Fibroblast of skin of left biceps (primary cell): ENCODE results near the gene LTB4R.
"Not testable (repeated sequence)": the region's sequence is repeated elsewhere in the genome, so short reads cannot be mapped to it uniquely, and the experiment has no call there.

ENCODE experiments used
- DNase-seq, 2 experiments: peaks; one replicate each; pipeline ENCODE4 v3.0.0-alpha.2; 2013; ENCODE audit warnings: low read depth in 2 of 2

The LTB4R gene

GRCh38 chr14:24323341-24323740 is 12.0 kb downstream of the LTB4R start:
- no peak for DNase-seq

DNA sequence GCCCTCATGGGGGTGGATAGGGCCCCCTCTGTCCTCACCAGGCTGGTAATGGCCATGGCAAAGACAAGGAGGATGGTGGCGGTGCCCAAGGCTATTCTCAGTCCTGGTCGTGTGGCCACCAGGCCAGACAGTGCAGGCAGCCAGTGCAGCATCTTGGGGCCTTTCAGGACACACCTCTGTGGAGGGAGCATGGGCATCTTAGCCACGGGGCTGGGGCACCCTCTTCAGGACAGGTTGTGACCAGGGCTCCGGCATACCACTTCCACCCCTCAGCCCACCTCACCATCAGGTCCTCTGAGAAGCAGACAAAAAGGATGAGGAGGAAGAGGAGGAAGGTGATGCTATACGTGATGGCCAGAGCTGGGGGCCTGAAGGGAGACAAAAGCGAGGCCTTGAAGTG is 12.7 kb downstream of the LTB4R start:
- no peak for DNase-seq

GRCh38 chr14:24325041-24325530 is 13.8 kb downstream of the LTB4R start:
- no peak for DNase-seq

DNA sequence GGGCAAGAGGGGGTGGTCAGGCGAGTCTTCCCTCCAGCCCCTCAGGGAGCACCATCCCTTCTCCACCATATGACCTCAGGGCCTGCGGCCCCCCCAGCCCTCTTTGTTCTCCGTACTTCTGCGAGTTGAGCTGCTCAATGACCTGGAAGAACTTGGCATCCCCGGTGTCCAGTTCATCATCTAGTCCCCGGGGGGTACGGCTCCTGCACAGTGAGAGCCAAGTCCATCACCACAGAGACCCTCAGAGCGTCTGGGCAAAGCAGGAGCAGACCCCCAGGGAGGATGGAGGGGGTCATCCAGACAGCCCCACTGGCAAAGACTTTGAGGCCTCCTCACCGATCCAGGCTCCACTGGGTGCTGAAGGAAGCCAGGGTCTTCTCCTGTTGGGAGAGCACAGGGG is 14.7 kb downstream of the LTB4R start:
- DNase-seq = no peak

GRCh38 chr14:24327303-24327702 is 16.0 kb downstream of the LTB4R start:
- DNase-seq = no peak

DNA sequence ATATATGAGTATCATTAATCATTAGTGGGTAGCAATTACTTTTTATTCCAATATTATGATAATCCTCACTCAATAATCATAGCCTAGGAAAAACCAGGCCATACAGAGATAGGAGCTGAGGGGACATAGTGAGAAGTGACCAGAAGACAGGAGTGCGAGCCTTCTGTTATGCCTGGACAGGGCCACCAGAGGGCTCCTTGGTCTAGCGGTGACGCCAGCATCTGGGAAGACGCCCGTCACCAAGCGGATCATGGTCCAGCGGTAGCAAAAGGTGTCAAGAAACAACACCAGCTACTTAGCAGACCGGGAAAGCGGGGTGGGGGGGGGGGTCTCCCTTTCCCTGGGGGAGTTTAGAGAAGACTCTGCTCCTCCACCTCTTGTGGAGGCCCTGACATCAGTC is 16.6 kb downstream of the LTB4R start:
- not testable (repeated sequence) for DNase-seq

DNA sequence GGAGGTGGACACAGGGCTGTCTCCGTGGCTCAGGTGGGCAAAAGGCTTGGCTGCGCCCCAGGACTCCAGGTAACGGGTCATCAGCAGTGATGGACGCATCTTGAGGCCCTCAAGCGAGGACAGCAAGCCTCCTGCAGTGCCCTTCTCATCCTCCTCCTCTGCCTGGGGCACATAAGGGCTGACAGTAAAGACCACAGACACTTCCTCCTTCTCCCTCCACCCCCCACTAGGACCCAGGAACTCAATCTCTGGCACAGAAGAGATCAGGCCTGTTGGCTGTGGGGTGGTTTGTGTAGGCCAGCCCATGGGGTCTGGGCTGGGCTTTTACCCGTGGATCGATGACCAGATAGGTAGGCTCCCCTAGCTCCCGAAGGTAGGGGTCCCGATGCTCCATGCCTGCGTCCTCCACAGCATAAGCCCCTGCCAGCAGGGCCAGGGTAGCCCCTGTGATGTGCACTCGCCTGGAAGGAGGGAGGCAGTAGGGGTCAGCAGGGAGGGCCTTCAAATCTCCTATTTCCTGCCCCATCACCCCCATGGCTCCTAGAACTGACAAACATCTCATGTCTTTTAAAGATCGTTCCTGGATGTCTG is 17.9 kb downstream of the LTB4R start:
- DNase-seq = no peak

GRCh38 chr14:24329736-24330135 is 18.4 kb downstream of the LTB4R start:
- DNase-seq = no peak

DNA sequence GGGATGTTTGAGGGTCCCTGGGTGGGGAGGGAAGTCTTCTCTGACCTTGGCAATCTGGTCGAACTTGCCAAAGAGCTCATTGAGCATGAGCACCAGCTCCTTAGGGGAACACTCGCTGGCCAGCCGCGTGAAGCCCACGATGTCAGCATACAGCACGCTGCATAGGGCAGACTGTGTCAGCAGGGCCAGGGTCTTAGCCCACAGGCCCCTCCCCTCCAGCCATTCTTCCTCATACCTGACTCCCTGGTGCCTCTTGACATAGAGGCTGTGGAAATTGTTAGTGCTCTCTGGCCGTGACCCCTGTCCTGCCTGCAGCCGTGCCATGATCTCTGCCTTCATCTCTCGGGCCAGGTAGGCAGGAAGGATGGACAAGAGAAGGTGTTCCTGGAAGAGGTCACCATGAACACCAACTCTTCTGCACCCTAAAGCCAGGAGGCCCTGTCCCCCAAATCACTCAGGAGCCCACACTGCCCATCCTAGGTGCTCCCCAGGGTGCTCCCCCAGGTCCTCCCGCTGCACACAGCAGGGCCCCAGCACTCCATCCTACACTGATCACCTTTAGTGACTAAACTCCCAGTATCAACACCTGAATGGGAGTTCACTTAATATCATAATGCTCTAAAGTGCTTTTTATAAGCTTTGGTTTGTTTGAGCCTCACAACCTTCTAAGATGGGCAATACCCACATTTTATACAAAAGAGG is 19.8 kb downstream of the LTB4R start:
- DNase-seq = no peak

DNA sequence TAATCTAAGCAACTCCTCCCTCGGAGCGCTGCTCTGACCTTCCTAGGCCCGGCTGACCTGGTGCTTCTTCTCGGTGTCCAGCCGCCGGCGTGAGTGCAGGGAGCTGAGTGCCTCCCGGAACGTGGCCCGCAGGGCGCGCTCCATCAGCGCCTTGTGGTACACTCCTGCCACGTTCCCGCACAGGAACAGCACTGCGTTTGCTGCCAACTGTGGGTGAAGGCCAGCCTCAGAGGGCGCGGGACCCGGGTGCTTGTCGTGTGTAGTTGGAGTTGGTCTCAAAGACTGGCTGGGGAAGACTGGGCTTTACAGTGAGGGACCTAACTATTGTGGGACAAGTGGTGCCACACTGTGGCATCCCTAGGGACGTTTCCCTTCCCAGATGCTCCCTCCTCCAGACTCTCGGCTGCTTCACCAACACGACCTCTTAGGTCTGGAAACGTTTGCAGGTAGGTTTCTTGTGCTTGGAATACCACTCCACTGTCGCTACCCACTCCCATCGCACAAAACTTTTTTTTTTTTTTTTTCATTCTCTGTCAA is 20.5 kb downstream of the LTB4R start:
- DNase-seq = no peak

- DNase-seq = no peak
These were observed 21.1 kb downstream of the LTB4R start for GRCh38 chr14:24332268-24332993.

GRCh38 chr14:24334431-24335291 is 23.4 kb downstream of the LTB4R start, which contains the start of gene ADCY4:
ADCY4 (minus strand) TSS chr14:24335071; CDS start chr14:24334652, 419 bp downstream.
- DNase-seq = no peak

DNA sequence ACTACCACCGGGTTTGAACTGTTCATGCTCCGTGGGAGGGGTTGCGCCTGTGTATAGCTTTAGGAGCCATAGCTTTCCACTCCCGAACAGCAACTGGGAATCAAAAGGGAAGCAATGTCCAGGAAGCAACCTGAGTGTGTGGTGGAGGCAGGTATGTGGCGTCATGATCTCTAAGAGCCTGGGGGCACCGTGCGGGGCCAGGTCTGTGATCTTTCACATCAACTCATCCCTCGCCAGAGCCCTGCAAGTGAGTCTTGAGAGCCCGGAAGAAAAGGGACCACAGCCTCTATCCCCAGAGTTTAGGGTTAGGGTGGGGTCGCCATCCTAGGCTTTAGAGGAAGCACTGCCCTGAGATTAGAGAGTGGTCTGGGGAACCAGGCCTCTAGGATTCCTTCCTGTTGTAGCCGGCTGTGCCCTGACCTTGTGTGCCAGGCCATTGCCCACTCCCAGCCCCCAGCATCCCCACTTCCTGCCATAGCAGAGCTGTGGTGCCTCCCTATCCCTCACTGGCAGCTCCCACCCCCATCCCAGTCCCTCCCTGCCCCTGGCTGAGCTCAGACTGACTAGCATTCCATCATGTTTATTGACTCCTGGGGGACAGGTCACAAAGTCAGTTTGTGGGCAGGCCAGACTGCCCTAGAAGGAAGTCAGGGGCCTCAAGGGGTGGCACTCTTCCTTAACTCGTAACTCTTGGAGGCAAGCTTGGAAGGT is 24.3 kb downstream of the LTB4R start:
- no peak for DNase-seq

GRCh38 chr14:24337144-24337823 is 26.0 kb downstream of the LTB4R start:
- DNase-seq = no peak

- DNase-seq = no peak
These were observed 26.5 kb downstream of the LTB4R start for GRCh38 chr14:24337824-24338175.

GRCh38 chr14:24338843-24339242 is 27.5 kb downstream of the LTB4R start:
- DNase-seq = no peak

DNA sequence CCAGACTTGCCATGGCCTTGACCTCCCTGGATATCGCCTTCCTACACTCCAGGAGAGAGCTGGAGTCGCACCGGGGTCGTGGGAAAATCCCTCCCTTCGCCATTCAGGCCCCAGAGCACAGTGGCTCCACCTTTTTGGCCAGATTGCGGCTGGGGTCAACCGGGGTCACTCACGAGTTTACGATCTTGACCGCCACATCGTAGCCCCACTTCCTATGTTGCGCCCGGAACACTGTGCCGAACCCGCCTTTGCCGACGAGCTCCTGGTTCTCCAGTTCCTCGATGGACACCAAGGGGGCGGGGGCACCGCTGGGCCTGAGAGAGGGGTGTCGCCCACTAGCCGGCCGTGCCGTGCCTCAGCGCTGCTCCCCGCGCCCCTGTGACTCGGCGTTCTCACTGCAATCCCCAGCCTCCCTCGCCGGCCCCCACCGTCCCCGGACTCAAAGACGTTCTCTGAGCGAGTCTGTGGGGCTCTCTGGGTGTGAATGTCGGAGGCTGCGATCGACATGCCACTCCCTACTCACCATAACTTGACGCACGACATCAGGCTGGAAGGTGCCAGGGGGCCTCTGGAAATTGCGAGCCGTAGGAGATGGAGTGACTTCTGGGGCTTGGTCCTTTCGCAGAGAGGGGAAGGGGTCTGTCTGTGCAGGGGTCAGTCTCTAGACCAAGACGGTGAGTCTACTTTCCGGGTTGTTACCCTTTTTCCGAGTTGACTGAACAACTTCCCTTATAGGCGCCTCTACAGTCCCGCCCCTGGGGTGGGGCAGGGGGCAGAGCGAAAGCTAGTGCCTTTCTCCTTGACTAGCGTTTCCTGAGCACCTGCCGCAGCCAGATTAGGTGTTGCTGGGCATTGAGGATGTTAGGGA is 28.2 kb downstream of the LTB4R start, which contains the start of gene RIPK3:
RIPK3 (minus strand) TSS at position 708 of the 868 bp plus-strand sequence; CDS start at position 543, 165 bp downstream.
- DNase-seq = no peak

DNA sequence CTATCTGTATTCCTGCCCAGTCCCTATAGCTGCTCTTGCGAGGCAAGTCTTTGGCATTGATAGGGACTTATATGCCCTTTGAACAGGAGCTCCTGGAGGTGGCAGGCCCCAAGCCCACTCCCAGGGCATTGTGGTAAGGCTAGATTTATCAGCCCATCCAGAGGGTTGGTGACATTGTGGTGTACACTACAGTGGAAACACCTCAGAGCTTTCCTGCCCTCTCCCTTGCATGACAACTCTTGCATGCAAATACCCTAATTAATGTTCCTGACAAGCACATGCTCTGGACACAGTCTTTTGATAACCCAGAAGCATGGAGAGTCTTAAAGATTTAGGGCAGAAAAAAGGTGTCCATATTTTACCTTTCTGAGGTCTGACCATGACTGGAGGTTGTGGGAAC is 29.3 kb downstream of the LTB4R start:
- no peak for DNase-seq

GRCh38 chr14:24342889-24343288 is 31.6 kb downstream of the LTB4R start:
- no peak for DNase-seq
